HEK293 (cell line): ENCODE measurements around the gene KLRC4.
"Not testable (repeated sequence)": the region's sequence is repeated elsewhere in the genome, so short reads cannot be mapped to it uniquely, and the experiment has no call there.

ENCODE experiments used
- KLF16 ChIP-seq: fragments of 450-650 bp; formaldehyde crosslinking; IDR thresholded peaks from 2 replicates; pipeline ENCODE4 v1.5.1; 2017; ENCODE audit warnings: missing biosample characterization, missing genetic modification characterization
- SP3 ChIP-seq: fragments of 450-650 bp; formaldehyde crosslinking; IDR thresholded peaks from 2 replicates; pipeline ENCODE4 v1.5.1; 2016; ENCODE audit warnings: missing biosample characterization, missing genetic modification characterization
- ZNF169 ChIP-seq: fragments of 450-650 bp; formaldehyde crosslinking; IDR thresholded peaks from 2 replicates; pipeline ENCODE4 v1.5.1; 2016; ENCODE audit warnings: missing biosample characterization, missing genetic modification characterization
- TF ChIP-seq, protein P1 (sequence below): fragments of 450-650 bp; formaldehyde crosslinking; IDR thresholded peaks from 2 replicates; pipeline ENCODE4 v1.5.1; 2016; ENCODE audit warnings: missing biosample characterization, missing genetic modification characterization

DNA sequence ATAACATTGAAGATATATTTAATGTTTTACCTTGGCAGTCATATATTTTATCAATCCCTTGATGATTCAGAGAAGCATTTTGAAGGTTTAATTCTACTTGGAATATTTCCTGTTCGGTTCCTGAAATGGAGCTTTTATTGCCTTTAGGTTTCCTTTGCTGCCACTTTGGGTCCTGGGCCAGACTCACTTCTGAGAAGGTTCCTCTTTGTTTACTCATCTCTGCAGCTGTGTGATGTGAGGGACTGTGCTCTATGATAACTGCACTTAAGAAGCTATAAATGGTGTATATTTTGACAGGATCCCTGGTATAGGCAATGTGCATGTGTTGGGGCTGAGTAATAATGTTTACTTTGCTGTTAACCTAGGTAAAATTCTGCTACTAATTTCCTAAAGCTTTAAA lies 10.8 kb upstream of the KLRC4 start, which contains the start of gene KLRC3:
- not testable (repeated sequence) for TF ChIP-seq SP3, KLF16, ZNF169 (tag by site-specific recombination)
- TF ChIP-seq, protein P1, sequence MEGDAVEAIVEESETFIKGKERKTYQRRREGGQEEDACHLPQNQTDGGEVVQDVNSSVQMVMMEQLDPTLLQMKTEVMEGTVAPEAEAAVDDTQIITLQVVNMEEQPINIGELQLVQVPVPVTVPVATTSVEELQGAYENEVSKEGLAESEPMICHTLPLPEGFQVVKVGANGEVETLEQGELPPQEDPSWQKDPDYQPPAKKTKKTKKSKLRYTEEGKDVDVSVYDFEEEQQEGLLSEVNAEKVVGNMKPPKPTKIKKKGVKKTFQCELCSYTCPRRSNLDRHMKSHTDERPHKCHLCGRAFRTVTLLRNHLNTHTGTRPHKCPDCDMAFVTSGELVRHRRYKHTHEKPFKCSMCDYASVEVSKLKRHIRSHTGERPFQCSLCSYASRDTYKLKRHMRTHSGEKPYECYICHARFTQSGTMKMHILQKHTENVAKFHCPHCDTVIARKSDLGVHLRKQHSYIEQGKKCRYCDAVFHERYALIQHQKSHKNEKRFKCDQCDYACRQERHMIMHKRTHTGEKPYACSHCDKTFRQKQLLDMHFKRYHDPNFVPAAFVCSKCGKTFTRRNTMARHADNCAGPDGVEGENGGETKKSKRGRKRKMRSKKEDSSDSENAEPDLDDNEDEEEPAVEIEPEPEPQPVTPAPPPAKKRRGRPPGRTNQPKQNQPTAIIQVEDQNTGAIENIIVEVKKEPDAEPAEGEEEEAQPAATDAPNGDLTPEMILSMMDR (tag by site-specific recombination), result not testable (repeated sequence)
